GM23248 (cell line): ENCODE measurements around the gene IL18BP. TPM values are rescaled to one million over a fixed set of nuclear protein-coding genes. Genes with fewer than 3 reads are reported as not detected.
A peak's percentile ranks its signal among the peaks of the same experiment; 100 is the strongest.

Experiments
- DNase-seq: peaks from one replicate; pipeline ENCODE4 v3.0.0-alpha.2; 2015
- H2AFZ ChIP-seq: fragments of 200-600 bp; sonication (generic); 2 replicates; pipeline ENCODE4 v1.6.1; 2016; ENCODE audit warnings: antibody characterized with exemption
- H3F3A ChIP-seq: fragments of 200-600 bp; sonication (generic); 2 replicates; pipeline ENCODE4 v1.6.1; 2016; ENCODE audit warnings: mild to moderate bottlenecking, antibody characterized with exemption, mixed run types; ENCODE audit not compliant: insufficient read depth
- H3K27ac ChIP-seq: fragments of 200-600 bp; sonication (generic); 2 replicates; pipeline ENCODE4 v1.5.1; 2016; ENCODE audit warnings: mild to moderate bottlenecking
- H3K27me3 ChIP-seq: fragments of 200-600 bp; sonication (generic); replicated peaks from 2 replicates; pipeline ENCODE4 v1.6.1; 2016; ENCODE audit warnings: mild to moderate bottlenecking; ENCODE audit not compliant: insufficient read depth
- H3K36me3 ChIP-seq: fragments of 200-600 bp; sonication (generic); 2 replicates; pipeline ENCODE4 v1.6.1; 2016; ENCODE audit warnings: low read depth, mild to moderate bottlenecking
- H3K4me1 ChIP-seq: fragments of 200-600 bp; sonication (generic); 2 replicates; pipeline ENCODE4 v1.6.1; 2016; ENCODE audit warnings: mild to moderate bottlenecking; ENCODE audit not compliant: insufficient read depth
- H3K4me2 ChIP-seq: fragments of 200-600 bp; sonication (generic); one replicate; pipeline ENCODE4 v1.6.1; 2016; ENCODE audit warnings: mild to moderate bottlenecking; ENCODE audit not compliant: unreplicated experiment
- H3K4me3 ChIP-seq: fragments of 200-600 bp; sonication (generic); 2 replicates; pipeline ENCODE4 v1.5.1; 2016; ENCODE audit warnings: mild to moderate bottlenecking
- H3K79me2 ChIP-seq: fragments of 200-600 bp; sonication (generic); 2 replicates; pipeline ENCODE4 v1.6.1; 2016; ENCODE audit warnings: mild to moderate bottlenecking; ENCODE audit not compliant: insufficient read depth
- H3K9ac ChIP-seq: fragments of 200-600 bp; sonication (generic); 2 replicates; pipeline ENCODE4 v1.6.1; 2016; ENCODE audit warnings: mild to moderate bottlenecking
- H3K9me2 ChIP-seq: fragments of 200-600 bp; sonication (generic); 2 replicates; pipeline ENCODE4 v1.6.1; 2016; ENCODE audit warnings: mixed run types, mild to moderate bottlenecking, moderate library complexity; ENCODE audit not compliant: insufficient read depth
- H3K9me3 ChIP-seq: fragments of 200-600 bp; sonication (generic); one replicate; pipeline ENCODE4 v1.6.1; 2017; ENCODE audit warnings: low read depth
- H4K20me1 ChIP-seq: fragments of 200-600 bp; sonication (generic); 2 replicates; pipeline ENCODE4 v1.6.0; 2016; ENCODE audit not compliant: insufficient read depth
- EZH2 ChIP-seq: fragments of 200-600 bp; sonication (generic); IDR thresholded peaks from 2 replicates; pipeline ENCODE4 v1.6.1; 2018; ENCODE audit warnings: antibody characterized with exemption, mild to moderate bottlenecking; ENCODE audit not compliant: insufficient read depth, poor library complexity, severe bottlenecking
- EZH2phosphoT487 ChIP-seq: fragments of 200-600 bp; sonication (generic); IDR thresholded peaks from 2 replicates; pipeline ENCODE4 v1.6.1; 2018; ENCODE audit warnings: antibody characterized with exemption, moderate library complexity, mild to moderate bottlenecking, low read depth; ENCODE audit not compliant: insufficient read depth
- WGBS, 2 experiments: methylation state at CpG; one replicate each; pipeline ENCODE4 v1.1.6; 2015 to 2017; ENCODE audit warnings: low lambda C conversion rate in 2 of 2, low coverage in 1 of 2; ENCODE audit errors: missing lambda C conversion rate in 2 of 2; 5-methylcytosine and 5-hydroxymethylcytosine counted together
- in situ Hi-C: fragments of 300-500 bp; cut with MboI; formaldehyde crosslinking; loops from 2 replicates; pipeline ENCODE4 v1.15.0; 2020
- polyA plus RNA-seq: library from polyadenylated mRNA; unstranded; fragments of >200 nt; fragmentation: Nextera tagmentation; extraction: Ambion mirVana; gene quantifications from 2 replicates; pipeline ENCODE4 v1.2.1, GENCODE V29; 2016
- total RNA-seq: library from RNA; depleted of rRNA; stranded (reverse); fragments of >200 nt; shearing (Covaris generic); gene quantifications from 2 replicates; pipeline ENCODE4 v1.2.3, GENCODE V29; 2014

Gene IL18BP
- total and polyA plus RNA-seq, 2 experiments from 2014 or later = 0.44 to 2.5 TPM

GRCh38 chr11:72030472-72031045, 31.9 kb downstream of the IL18BP start:
- Histone ChIP-seq H3K36me3 (peaks cover 60% of the 10 kb centered on the region), H3K4me1 (peaks cover 10% of the 10 kb centered on the region), H3K27me3 (no peaks in the 10 kb centered on the region), H3K4me3 (no peak overlapping the region), H3K79me2 (peaks cover 95% of the 10 kb centered on the region), H3K9me3 (no peaks in the 10 kb centered on the region), H3K4me2 (no peak overlapping the region), H4K20me1 (no peaks in the 10 kb centered on the region), H3K27ac (no peak overlapping the region), H3K9me2 (no peaks in the 10 kb centered on the region), H3F3A (peaks cover 43% of the 10 kb centered on the region), H3K9ac (no peak overlapping the region), H2AFZ (no peak overlapping the region)
- TF ChIP-seq EZH2phosphoT487 (no peak), EZH2 (no peak)
- 54 to 64% methylated on average over 1 of the region's 1 CpG for WGBS, 2 experiments
- no peak for DNase-seq
- in situ Hi-C loops = no loop called here

- no peak overlapping the region for H3K9ac ChIP-seq
- H3K79me2 ChIP-seq = peaks cover 91% of the 10 kb centered on the region
- TF ChIP-seq EZH2 (no peak), EZH2phosphoT487 (no peak)
- H3F3A ChIP-seq = peaks cover 31% of the 10 kb centered on the region
- H2AFZ ChIP-seq = no peak overlapping the region
- H3K27ac ChIP-seq = no peak overlapping the region
- no peaks in the 10 kb centered on the region; the same call in 1 of the 2 replicates for H4K20me1 ChIP-seq
- H3K9me2 ChIP-seq = no peaks in the 10 kb centered on the region
- peaks cover 29% of the 10 kb centered on the region for H3K4me1 ChIP-seq
- no peak overlapping the region for H3K4me2 ChIP-seq
- no peaks in the 10 kb centered on the region for H3K27me3 ChIP-seq
- H3K36me3 ChIP-seq = peaks cover 25% of the 10 kb centered on the region
- no peak overlapping the region for H3K4me3 ChIP-seq
- 65 to 69% methylated on average over 3 of the region's 3 CpGs for WGBS, 2 experiments
- no peaks in the 10 kb centered on the region for H3K9me3 ChIP-seq
- in situ Hi-C loops = no loop called here
- no peak for DNase-seq
These were observed 38.0 kb downstream of the IL18BP start for GRCh38 chr11:72036687-72037086.

- peak overlapping the region; percentile 98 for H3K9ac ChIP-seq
- peaks cover 38% of the 10 kb centered on the region for H3K4me1 ChIP-seq
- in situ Hi-C loops = no loop called here
- WGBS, 2 experiments = 11 to 15% methylated on average over 4 of the region's 4 CpGs
- no peaks in the 10 kb centered on the region; the same call in 1 of the 2 replicates for H4K20me1 ChIP-seq
- H3K36me3 ChIP-seq = peaks cover 21% of the 10 kb centered on the region
- H3K27ac ChIP-seq = peak overlapping the region; percentile 99
- H3K27me3 ChIP-seq = no peaks in the 10 kb centered on the region
- peaks cover 37% of the 10 kb centered on the region for H3F3A ChIP-seq
- H3K9me3 ChIP-seq = no peaks in the 10 kb centered on the region
- TF ChIP-seq EZH2phosphoT487 (no peak), EZH2 (no peak)
- H3K4me3 ChIP-seq = peak overlapping the region; percentile 95
- H3K4me2 ChIP-seq = peak overlapping the region; percentile 93
- H3K79me2 ChIP-seq = peaks cover 89% of the 10 kb centered on the region
- no peaks in the 10 kb centered on the region for H3K9me2 ChIP-seq
- no peak overlapping the region for H2AFZ ChIP-seq
- peak; percentile 56 for DNase-seq
These were observed 39.0 kb downstream of the IL18BP start for GRCh38 chr11:72037554-72038311.

GRCh38 chr11:72038491-72038890, 39.8 kb downstream of the IL18BP start:
- WGBS, 2 experiments = 3 to 6% methylated on average over 2 of the region's 2 CpGs
- no peak overlapping the region; the same call in 1 of the 2 replicates for H2AFZ ChIP-seq
- H3K9me3 ChIP-seq = no peaks in the 10 kb centered on the region
- peak overlapping the region; percentile 95 for H3K4me3 ChIP-seq
- peaks cover 13% of the 10 kb centered on the region for H3K36me3 ChIP-seq
- peak overlapping the region; percentile 93 for H3K4me2 ChIP-seq
- H3K9me2 ChIP-seq = no peaks in the 10 kb centered on the region
- H4K20me1 ChIP-seq = no peaks in the 10 kb centered on the region; the same call in 1 of the 2 replicates
- peaks cover 40% of the 10 kb centered on the region for H3K4me1 ChIP-seq
- H3F3A ChIP-seq = peaks cover 42% of the 10 kb centered on the region
- H3K27ac ChIP-seq = peak overlapping the region; percentile 99
- DNase-seq = peak; percentile 86
- in situ Hi-C loops = no loop called here
- no peaks in the 10 kb centered on the region for H3K27me3 ChIP-seq
- H3K9ac ChIP-seq = peak overlapping the region; percentile 98
- peaks cover 89% of the 10 kb centered on the region for H3K79me2 ChIP-seq
- TF ChIP-seq EZH2phosphoT487 (no peak), EZH2 (no peak)
